Urinary bladder (tissue), 4 donors: ENCODE measurements around the gene AKAP6. TPM values are rescaled to one million over a fixed set of nuclear protein-coding genes. Genes with fewer than 3 reads are reported as not detected.
A peak's percentile ranks its signal among the peaks of the same experiment; 100 is the strongest.

ENCODE experiments used
- DNase-seq: peaks from one replicate; pipeline ENCODE4 v3.0.0-alpha.2; 2015; ENCODE audit errors: extremely low spot score
- H3K27ac ChIP-seq: one replicate; pipeline ENCODE4 v1.5.1; 2013; ENCODE audit warnings: low read depth, mild to moderate bottlenecking, moderate library complexity
- H3K36me3 ChIP-seq: one replicate; pipeline ENCODE4 v1.6.1; 2013; ENCODE audit warnings: mild to moderate bottlenecking, moderate library complexity; ENCODE audit not compliant: insufficient read depth
- H3K4me1 ChIP-seq: one replicate; pipeline ENCODE4 v1.6.1; 2013; ENCODE audit warnings: mild to moderate bottlenecking, moderate library complexity; ENCODE audit not compliant: insufficient read depth
- H3K4me3 ChIP-seq: one replicate; pipeline ENCODE4 v1.5.1; 2013; ENCODE audit warnings: low read depth, low read length
- WGBS: extraction: QIAGEN DNeasy Blood & Tissue Kit; methylation state at CpG from one replicate; pipeline ENCODE4 v1.1.7; 2013; 5-methylcytosine and 5-hydroxymethylcytosine counted together
- polyA plus RNA-seq: library from polyadenylated mRNA; stranded (reverse); fragments of 200-250 nt; gene quantifications from one replicate; pipeline ENCODE4 v1.2.3, GENCODE V29; 2013
- total RNA-seq: library from RNA; depleted of rRNA; stranded (reverse); fragments of >200 nt; gene quantifications from one replicate; pipeline ENCODE4 v1.2.3, GENCODE V29; 2014
- donor health status: healthy with polysubstance abuse.
- donor health status: healthy.

AKAP6 gene
- total and polyA plus RNA-seq, 2 donors = 7.3 to 43.0 TPM

DNA sequence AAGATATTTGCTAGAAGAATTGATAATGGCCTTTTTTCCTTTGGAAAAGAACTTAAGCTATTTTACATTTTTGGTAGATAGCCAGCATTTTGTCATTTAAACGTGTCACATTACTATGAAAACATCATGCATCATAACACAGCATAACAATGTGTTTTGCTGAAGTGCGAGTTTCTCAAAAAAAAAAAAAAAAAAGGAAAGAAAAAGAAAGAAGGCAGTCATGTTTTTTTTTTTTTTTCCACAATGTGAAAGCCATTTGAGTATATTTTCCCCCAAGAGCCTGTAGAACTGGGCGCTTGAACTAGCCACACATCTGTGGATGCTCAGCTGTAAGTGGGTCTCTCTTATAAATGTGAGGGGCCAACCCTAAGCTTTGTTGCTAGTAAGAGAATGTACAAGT is 300.1 kb downstream of the AKAP6 start:
- no peaks in the 10 kb centered on the region for H3K4me1 ChIP-seq
- 82% methylated on average over 3 of the region's 3 CpGs for WGBS
- H3K4me3 ChIP-seq = no peak overlapping the region
- DNase-seq = no peak
- H3K27ac ChIP-seq = no peak overlapping the region
- no peaks in the 10 kb centered on the region for H3K36me3 ChIP-seq

DNA sequence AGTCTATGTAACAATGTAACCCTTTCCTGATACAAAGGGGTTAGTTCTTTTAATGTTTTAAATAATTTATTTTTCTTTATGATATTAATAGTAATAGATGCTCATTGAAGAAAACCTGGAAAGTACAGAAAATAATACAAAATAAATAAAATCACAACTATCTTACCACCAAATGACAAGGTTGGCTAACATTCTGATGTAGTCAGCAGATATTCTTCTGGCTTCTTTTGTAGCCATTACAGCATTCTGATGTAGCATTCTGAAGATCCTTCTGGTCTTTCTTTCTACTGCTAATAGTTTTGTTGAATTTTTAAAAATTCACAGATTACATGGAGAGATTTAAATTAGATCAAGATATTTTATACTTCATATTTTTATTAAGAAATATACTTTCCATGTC is 301.6 kb downstream of the AKAP6 start:
- Histone ChIP-seq H3K4me1 (no peaks in the 10 kb centered on the region), H3K4me3 (no peak overlapping the region)

DNA sequence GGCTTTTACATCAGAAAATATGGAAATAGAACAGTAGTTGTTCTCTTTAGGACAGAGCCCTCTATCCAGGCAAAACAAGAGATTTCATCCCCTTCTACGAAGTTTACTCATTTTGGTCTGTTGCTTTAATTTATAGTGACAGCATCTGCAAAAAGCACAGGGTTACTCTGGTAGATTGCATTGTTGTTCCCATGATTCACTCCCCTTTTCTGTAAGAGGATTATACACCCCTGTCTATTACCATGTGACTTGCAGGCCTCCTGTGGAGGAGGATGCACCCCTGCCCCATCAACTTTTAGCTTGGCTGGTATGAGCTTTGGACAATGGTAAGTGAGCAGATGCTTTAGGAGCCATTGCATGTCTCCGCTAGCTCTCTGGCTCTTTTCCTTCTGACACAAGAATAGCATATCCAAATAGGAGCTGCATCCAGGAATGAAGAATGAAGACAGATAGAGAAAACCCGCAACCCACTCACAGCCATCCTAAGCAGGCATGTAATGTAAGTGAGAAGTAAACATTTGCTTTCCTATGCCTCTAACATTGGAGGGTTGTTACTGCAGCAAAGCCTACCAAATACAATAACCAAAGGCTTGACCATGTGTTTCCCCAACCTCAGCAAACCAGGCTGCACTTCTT is 304.2 kb downstream of the AKAP6 start:
- no peaks in the 10 kb centered on the region for H3K36me3 ChIP-seq
- WGBS = 95% methylated on average over 3 of the region's 3 CpGs
- no peak for DNase-seq

More for the DNA sequence above, 301.6 kb downstream of the AKAP6 start:
- DNase-seq = no peak
- H3K36me3 ChIP-seq = no peaks in the 10 kb centered on the region
- H3K27ac ChIP-seq = no peak overlapping the region

DNA sequence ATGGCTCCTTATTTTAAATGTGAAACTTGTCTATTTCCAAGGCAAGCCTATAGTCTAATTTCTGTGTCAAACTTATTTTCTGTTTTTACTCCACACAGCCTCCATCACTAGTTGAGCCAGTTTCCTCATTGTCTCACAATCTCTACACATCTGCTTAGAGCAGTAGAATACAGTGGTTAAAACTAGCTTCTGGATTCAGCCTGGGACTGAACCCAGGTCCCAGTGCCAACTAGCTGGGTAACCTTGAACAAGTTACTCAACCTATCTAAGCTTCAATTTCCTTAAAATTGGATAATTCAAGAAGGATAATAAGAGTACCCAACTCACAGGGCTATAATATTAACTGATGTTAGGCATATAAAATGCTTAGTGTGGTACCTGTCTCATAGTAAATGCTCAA is 304.8 kb downstream of the AKAP6 start:
- H3K4me1 ChIP-seq = no peaks in the 10 kb centered on the region
- H3K36me3 ChIP-seq = no peaks in the 10 kb centered on the region
- H3K4me3 ChIP-seq = no peak overlapping the region
- H3K27ac ChIP-seq = no peak overlapping the region
- DNase-seq = no peak

More for the DNA sequence above, 304.2 kb downstream of the AKAP6 start:
- Histone ChIP-seq H3K4me3 (no peak overlapping the region), H3K4me1 (no peaks in the 10 kb centered on the region), H3K27ac (no peak overlapping the region)

DNA sequence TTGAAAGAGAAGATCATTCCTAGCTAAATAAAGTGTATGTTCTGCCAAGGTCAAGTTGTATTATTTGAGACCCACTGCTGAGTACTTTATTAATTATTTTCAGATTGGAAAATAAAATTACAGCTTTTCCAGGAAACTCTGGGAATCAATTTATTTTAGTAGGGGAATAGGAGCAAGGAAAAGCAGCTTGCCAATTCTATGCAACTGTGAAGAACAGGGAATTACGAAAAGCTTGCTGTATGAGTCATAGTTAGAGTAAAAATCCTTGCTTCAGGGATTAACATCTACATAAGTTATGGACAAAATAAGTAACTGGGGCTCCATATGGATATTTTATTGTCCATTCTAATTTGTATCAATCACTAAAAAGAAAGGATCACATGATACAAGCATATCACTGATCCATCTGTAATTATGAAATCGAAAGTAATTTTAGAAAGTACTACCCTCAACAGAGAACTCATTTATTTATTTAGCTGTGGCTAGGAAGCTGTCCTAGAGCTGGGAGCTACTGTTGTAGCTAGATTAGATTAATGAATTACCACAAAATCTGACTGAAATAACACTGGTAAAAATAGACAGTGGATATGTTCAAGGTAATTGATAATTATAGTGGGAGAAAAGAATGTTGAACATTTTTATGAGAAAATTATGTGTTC is 306.1 kb downstream of the AKAP6 start:
- DNase-seq = no peak
- no peak overlapping the region for H3K4me3 ChIP-seq
- no peaks in the 10 kb centered on the region for H3K4me1 ChIP-seq
- WGBS = 34% methylated on average over 2 of the region's 2 CpGs
- no peaks in the 10 kb centered on the region for H3K36me3 ChIP-seq
- no peak overlapping the region for H3K27ac ChIP-seq

DNA sequence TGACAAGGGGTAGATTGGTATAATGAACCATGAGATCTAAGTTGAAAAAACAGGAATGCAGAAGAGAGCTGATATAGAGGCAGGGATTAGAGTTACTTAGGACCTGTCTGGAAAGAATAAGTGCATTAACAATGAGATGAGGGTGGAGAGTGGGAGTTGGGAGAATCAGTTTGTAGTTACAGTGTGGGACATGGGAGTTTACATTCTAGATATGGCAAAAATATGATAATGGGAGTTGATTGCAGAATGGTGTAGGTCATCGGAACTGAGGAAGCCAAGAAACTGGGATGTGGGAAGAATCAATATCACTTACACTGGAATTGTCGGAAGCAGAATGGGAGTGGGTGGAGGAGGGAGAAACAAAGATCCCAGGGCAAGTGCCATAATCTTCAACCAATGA is 308.5 kb downstream of the AKAP6 start:
- no peak overlapping the region for H3K27ac ChIP-seq
- DNase-seq = no peak
- no peaks in the 10 kb centered on the region for H3K4me1 ChIP-seq
- no peaks in the 10 kb centered on the region for H3K36me3 ChIP-seq
- WGBS = 94% methylated on average over 2 of the region's 2 CpGs
- H3K4me3 ChIP-seq = no peak overlapping the region

DNA sequence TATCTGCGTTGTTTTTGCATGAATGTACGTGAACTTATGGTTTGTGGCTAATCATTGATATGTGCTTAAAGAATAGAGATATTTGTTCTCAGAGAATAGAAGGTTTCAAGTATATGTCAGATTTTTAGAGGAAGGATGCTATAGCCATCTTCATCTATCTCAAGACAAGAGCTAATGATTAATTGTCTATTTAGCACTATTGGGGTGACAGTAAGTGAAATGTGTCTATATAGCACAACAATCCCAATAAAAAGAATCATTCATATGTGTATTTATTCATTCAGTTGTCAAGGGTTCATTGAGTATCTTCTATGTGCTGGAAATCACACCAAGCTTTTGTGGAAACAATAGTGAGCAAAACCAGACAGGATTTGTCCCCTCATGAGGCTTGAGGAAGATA is 310.1 kb downstream of the AKAP6 start:
- no peak overlapping the region for H3K4me3 ChIP-seq
- WGBS = 99% methylated on average over 2 of the region's 2 CpGs
- no peaks in the 10 kb centered on the region for H3K4me1 ChIP-seq
- DNase-seq = no peak
- H3K36me3 ChIP-seq = no peaks in the 10 kb centered on the region
- no peak overlapping the region for H3K27ac ChIP-seq

DNA sequence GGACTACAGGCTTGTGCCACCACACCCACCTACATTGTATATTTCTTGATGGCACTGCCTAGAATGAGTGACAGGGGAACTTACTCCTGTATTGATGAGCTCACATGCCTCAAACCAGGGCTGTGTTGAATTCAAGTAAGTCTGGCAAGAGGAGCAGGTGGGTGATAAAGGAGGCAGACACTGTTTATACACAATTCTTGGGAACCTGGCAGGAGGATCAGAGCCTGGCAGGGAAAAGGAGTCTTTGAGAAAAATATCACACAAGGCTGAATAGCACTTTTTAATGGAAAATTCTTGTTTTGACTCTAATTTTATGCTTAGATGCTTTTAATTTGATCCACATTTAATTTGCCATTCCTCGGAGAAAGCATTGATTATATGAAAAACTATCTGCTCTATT is 316.5 kb downstream of the AKAP6 start:
- H3K36me3 ChIP-seq = no peaks in the 10 kb centered on the region
- no peak for DNase-seq
- WGBS = 100% methylated on average over 1 of the region's 1 CpG
- no peaks in the 10 kb centered on the region for H3K4me1 ChIP-seq
- no peak overlapping the region for H3K27ac ChIP-seq
- H3K4me3 ChIP-seq = no peak overlapping the region

DNA sequence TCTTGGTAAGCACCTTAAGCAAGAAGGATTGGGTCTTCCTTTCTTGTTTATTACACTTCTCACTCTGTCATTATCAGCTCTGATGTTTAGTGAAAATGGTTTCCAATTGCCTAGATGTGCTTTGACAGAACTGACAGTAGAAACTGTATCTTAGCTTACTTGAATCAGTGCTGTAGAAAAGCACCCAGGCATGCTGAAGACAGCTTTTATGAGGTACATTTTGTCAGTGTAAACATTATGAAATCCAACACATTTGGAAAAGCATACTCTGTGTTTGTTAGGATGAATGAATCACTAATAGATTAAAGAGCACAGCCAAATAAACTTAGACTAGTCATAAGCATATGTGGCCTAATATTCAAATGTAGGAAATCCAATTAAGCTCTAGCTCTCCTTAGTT is 319.3 kb downstream of the AKAP6 start:
- no peak for DNase-seq
- Histone ChIP-seq H3K4me1 (no peaks in the 10 kb centered on the region), H3K27ac (no peak overlapping the region), H3K36me3 (no peaks in the 10 kb centered on the region), H3K4me3 (no peak overlapping the region)

DNA sequence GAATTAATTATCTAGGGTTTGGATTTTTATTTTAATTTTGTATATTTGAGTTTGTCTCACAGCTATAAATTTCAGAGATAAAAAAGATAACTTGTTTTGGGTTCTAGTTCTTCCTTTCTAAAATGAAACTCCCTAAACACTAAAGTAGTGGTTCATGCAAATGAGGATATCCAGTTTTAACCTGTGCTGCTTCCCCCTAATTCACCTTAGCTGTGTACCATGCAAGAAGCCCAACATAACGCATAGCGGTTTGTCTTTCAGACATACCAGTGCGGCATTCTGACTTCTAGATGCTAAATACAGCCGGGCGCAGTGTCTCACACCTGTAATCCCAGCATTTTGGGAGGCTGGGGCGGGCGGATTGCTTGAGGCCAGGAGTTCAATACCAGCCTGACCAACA is 320.9 kb downstream of the AKAP6 start:
- 98% methylated on average over 7 of the region's 7 CpGs for WGBS
- Histone ChIP-seq H3K27ac (no peak overlapping the region), H3K4me1 (no peaks in the 10 kb centered on the region), H3K4me3 (no peak overlapping the region), H3K36me3 (no peaks in the 10 kb centered on the region)
- no peak for DNase-seq

DNA sequence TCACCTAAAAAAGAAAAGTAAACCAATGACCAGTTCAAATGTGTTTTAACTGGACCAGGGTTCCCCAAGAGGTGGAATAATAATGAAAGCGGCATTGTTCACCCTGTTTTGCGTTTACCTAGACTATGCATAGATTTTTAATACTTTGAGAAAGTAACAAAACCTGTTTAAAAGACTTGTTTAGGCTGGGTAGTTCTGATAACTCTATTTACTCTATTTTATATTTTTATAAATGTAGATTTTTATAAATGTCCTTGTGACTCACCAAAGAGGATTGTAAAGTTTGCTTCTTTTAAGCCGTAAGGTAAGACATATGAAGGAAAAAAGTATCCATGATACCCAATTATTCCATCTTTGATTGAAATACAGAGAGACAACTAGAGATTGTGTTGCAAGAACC is 321.6 kb downstream of the AKAP6 start:
- Histone ChIP-seq H3K4me3 (no peak overlapping the region), H3K4me1 (no peaks in the 10 kb centered on the region), H3K27ac (no peak overlapping the region), H3K36me3 (no peaks in the 10 kb centered on the region)
- DNase-seq = no peak
- 91% methylated on average over 3 of the region's 3 CpGs for WGBS

DNA sequence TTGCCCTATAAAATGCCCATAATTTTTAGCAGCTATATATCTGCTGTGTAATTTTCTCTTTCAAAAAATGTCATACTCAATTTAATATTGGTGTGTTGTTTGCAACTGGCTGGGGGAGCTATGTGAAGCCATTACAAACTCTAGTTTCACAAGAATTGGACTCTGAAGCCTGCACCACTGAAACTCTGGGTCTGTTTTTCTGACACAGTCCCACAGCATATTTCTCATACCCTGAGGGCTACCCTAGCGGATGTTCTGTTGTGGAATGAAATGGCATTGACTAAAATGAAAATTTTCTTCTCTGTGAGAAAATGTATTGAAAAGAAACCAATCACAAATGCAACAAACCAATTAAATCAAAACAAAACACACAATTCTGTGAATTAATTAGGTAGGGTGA is 325.0 kb downstream of the AKAP6 start:
- 95% methylated on average over 1 of the region's 1 CpG for WGBS
- Histone ChIP-seq H3K4me3 (no peak overlapping the region), H3K27ac (no peak overlapping the region), H3K4me1 (no peaks in the 10 kb centered on the region), H3K36me3 (no peaks in the 10 kb centered on the region)
- no peak for DNase-seq

DNA sequence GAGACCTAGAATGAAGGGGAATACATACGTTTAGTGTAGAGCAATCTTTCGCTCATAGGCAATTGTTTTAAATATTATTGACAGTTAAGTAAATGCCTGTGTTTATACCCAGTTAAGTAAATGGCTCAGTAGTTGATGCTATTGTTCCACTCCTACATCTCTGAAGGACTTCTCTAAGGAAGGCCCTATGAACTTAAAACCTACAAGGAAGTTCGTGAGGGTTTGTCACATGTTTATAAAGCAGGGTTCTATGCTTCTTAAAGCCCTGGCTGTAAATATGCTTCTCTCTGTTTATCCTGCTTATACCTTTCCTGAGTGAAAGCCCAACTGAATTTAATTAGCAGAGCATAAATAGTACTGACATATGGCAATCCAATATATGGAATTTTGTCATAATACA is 327.5 kb downstream of the AKAP6 start:
- no peak overlapping the region for H3K4me3 ChIP-seq
- H3K27ac ChIP-seq = peak overlapping the region; percentile 10
- DNase-seq = no peak
- H3K4me1 ChIP-seq = no peaks in the 10 kb centered on the region
- no peaks in the 10 kb centered on the region for H3K36me3 ChIP-seq
- WGBS = 83% methylated on average over 3 of the region's 3 CpGs

DNA sequence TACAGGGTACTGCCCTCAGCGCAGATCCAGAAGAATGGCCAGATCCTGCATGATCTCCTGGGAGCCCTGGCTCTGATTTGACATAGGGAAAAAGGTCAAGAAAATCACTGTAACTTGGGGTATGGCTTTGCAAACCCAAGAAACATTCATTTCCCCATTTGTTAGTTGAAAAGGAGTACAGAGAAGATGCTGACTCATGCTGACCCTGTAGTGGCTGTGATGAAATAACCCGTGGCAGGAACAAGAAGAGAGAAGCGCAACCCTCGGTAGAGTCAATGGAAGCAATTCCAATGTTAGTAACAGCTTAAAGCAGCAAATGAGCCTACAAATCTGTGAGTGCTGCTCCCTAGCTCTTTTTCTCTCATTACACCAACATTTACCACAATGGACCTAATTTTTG is 328.0 kb downstream of the AKAP6 start:
- WGBS = 46% methylated on average over 4 of the region's 4 CpGs
- H3K27ac ChIP-seq = no peak overlapping the region
- DNase-seq = no peak
- no peaks in the 10 kb centered on the region for H3K36me3 ChIP-seq
- no peaks in the 10 kb centered on the region for H3K4me1 ChIP-seq
- H3K4me3 ChIP-seq = no peak overlapping the region

DNA sequence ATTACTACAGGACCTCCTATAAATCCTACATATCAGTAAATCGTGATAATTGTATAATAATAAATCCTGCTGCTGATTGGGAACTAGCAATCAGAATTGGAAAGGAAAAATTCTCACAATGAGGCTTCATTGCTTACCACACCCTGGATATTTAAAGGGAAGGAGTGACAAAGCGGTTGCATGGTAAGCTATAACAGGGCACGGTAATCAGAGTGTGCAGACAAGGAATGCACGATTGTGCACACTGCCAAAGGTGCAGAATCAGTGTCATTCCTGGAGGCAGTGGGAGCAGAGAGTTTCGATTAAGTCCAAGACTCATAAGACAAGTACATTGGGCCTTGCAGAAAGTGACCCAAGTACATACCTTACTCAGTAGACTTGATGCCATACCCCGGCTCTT is 332.1 kb downstream of the AKAP6 start:
- no peaks in the 10 kb centered on the region for H3K4me1 ChIP-seq
- H3K36me3 ChIP-seq = no peaks in the 10 kb centered on the region
- no peak for DNase-seq
- no peak overlapping the region for H3K27ac ChIP-seq
- WGBS = 77% methylated on average over 6 of the region's 6 CpGs
- no peak overlapping the region for H3K4me3 ChIP-seq
